Measurements from ENCODE around the gene C11orf58. TPM values are rescaled to one million over a fixed set of nuclear protein-coding genes. Genes with fewer than 3 reads are reported as not detected.

C11orf58 gene
- total RNA-seq, 1 donor from 2014 or later = 148 TPM

GRCh38 chr11:16799890-16800289, 61.4 kb downstream of the C11orf58 start:
- no peak for DNase-seq (ENCODE audit: extremely low spot score, unreplicated experiment)
- no peaks in the 10 kb centered on the region for H3K9me3 Mint-ChIP-seq
- H3K36me3 Mint-ChIP-seq = peaks cover 17% of the 10 kb centered on the region
- no peak overlapping the region for H3K4me3 Mint-ChIP-seq
- peaks cover 26% of the 10 kb centered on the region for H3K4me1 Mint-ChIP-seq (ENCODE audit: unreplicated experiment)
- peak overlapping the region; percentile 68 for H3K27ac Mint-ChIP-seq
- no peaks in the 10 kb centered on the region for H3K27me3 Mint-ChIP-seq
- TF ChIP-seq CTCF (conservative IDR thresholded peaks at IDR 0.05) = no peak

GRCh38 chr11:16800382-16800781, 61.9 kb downstream of the C11orf58 start:
- no peaks in the 10 kb centered on the region for H3K27me3 Mint-ChIP-seq
- peaks cover 23% of the 10 kb centered on the region for H3K4me1 Mint-ChIP-seq (ENCODE audit: unreplicated experiment)
- peak overlapping the region; percentile 68 for H3K27ac Mint-ChIP-seq
- H3K4me3 Mint-ChIP-seq = no peak overlapping the region
- no peak for DNase-seq (ENCODE audit: extremely low spot score, unreplicated experiment)
- no peaks in the 10 kb centered on the region for H3K9me3 Mint-ChIP-seq
- no peak for TF ChIP-seq CTCF (conservative IDR thresholded peaks at IDR 0.05)
- peaks cover 13% of the 10 kb centered on the region for H3K36me3 Mint-ChIP-seq

- peaks cover 14% of the 10 kb centered on the region for H3K36me3 Mint-ChIP-seq
- DNase-seq (ENCODE audit: extremely low spot score, unreplicated experiment) = no peak
- no peaks in the 10 kb centered on the region for H3K27me3 Mint-ChIP-seq
- no peak overlapping the region for H3K4me3 Mint-ChIP-seq
- H3K4me1 Mint-ChIP-seq (ENCODE audit: unreplicated experiment) = peaks cover 29% of the 10 kb centered on the region
- H3K9me3 Mint-ChIP-seq = no peaks in the 10 kb centered on the region
- TF ChIP-seq CTCF (conservative IDR thresholded peaks at IDR 0.05) = no peak
- no peak overlapping the region for H3K27ac Mint-ChIP-seq
Measured at GRCh38 chr11:16801288-16801980, 63.0 kb downstream of the C11orf58 start.

GRCh38 chr11:16804104-16804947, 65.9 kb downstream of the C11orf58 start:
- Mint-ChIP-seq H3K36me3 (peaks cover 13% of the 10 kb centered on the region), H3K9me3 (no peaks in the 10 kb centered on the region), H3K27me3 (no peaks in the 10 kb centered on the region), H3K4me1 (ENCODE audit: unreplicated experiment) (peaks cover 42% of the 10 kb centered on the region), H3K4me3 (no peak overlapping the region), H3K27ac (peak overlapping the region; percentile 11)
- no peak for TF ChIP-seq CTCF (conservative IDR thresholded peaks at IDR 0.05)
- no peak for DNase-seq (ENCODE audit: extremely low spot score, unreplicated experiment)

GRCh38 chr11:16805938-16806337, 67.5 kb downstream of the C11orf58 start:
- H3K9me3 Mint-ChIP-seq = no peaks in the 10 kb centered on the region
- H3K4me3 Mint-ChIP-seq = no peak overlapping the region
- no peak for DNase-seq (ENCODE audit: extremely low spot score, unreplicated experiment)
- H3K4me1 Mint-ChIP-seq (ENCODE audit: unreplicated experiment) = peaks cover 30% of the 10 kb centered on the region
- no peaks in the 10 kb centered on the region for H3K27me3 Mint-ChIP-seq
- no peak for TF ChIP-seq CTCF (conservative IDR thresholded peaks at IDR 0.05)
- H3K36me3 Mint-ChIP-seq = peaks cover 10% of the 10 kb centered on the region
- peak overlapping the region; percentile 84 for H3K27ac Mint-ChIP-seq

Data from type B pancreatic cell (in vitro differentiated cells).